Fibroblast of the aortic adventitia (primary cell): ENCODE measurements around the gene DEPP1. TPM values are rescaled to one million over a fixed set of nuclear protein-coding genes. Genes with fewer than 3 reads are reported as not detected.

Source experiments
- DNase-seq: peaks from one replicate; pipeline ENCODE4 v3.0.0-alpha.2; 2010; ENCODE audit warnings: low read depth
- H3K4me3 ChIP-seq: 2 replicates; pipeline ENCODE4 v1.5.1; 2011; ENCODE audit warnings: low read depth, mild to moderate bottlenecking, control low read depth, low read length, moderate library complexity
- CTCF ChIP-seq: IDR thresholded peaks from 2 replicates; pipeline ENCODE4 v1.5.1; 2011; ENCODE audit warnings: mild to moderate bottlenecking, low read length, control low read depth, inconsistent platforms; ENCODE audit not compliant: insufficient read depth
- total RNA-seq: library from RNA; depleted of rRNA; stranded (reverse); fragments of >200 nt; gene quantifications from 2 replicates; pipeline ENCODE4 v1.2.3, GENCODE V29; 2012; ENCODE audit warnings: low replicate concordance

Gene DEPP1
- total RNA-seq, 1 donor, result 17.3 TPM

DNA sequence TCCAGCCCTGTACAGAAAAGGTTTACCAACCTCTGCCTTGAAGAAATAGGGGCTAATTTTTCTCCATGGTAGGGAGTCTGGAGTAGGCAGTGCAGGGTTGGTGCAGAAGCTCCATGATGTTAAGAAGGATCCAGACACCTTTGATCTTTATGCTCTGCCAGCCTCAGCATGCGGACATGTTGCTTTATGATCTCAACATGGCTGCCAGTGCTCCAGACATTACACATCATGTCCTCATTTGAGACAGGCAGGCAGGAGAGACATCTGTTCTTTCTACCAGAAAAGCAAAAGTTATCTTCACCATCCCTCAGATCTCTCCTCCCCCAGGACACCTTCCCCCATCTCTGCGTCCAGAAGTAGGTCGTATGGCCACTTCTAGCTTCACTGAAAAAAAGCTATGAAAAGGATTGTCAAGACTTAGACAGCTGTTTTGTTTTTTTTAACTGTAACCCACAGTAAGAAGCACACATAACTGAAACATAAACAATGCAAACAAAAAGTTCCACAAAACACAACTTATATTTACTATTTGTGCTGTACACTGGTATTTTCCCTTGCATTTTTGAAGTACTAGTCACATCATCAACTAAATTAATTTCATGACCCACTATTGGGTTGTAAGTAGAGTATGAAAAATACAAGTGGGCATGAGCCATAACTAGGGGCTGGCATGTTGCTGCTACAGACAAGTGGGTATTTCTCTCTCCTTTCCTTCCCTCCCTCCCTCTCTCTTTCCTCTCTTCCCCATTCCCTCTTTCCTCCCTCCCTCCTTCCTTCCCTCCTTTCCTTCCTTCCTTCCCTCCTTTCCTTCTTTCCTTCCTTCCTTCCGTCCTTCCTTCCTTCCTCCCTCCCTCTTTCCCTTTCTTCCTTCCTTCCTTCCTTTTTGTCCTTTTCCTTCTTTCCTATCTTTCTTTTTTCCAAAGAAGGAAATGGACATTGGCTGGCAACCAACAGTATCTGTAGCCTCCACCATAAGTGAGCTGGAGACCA, 21.6 kb downstream of the DEPP1 start:
- no peak for TF ChIP-seq CTCF
- no peak overlapping the region for H3K4me3 ChIP-seq
- no peak for DNase-seq

DNA sequence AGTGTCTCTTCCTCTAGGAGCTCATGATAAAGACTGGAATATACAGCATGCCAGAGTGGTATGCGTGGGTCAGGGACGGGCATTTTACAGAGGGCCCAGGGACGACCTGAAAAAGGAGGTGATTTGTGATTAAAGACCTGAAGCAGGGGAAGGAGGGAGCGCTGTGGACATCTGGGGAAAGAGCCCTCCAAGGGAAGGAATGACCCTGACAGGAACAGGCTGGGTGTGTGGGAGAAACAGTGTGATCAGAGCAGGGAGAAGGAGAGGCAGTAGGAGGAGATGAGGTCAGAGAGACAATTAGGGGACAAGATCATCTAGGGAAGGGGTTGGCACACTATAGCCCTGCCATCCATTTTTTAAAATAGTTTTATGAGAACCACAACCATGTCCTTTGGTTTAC, 22.4 kb downstream of the DEPP1 start:
- no peak for TF ChIP-seq CTCF
- H3K4me3 ChIP-seq, result no peak overlapping the region
- DNase-seq, result no peak

DNA sequence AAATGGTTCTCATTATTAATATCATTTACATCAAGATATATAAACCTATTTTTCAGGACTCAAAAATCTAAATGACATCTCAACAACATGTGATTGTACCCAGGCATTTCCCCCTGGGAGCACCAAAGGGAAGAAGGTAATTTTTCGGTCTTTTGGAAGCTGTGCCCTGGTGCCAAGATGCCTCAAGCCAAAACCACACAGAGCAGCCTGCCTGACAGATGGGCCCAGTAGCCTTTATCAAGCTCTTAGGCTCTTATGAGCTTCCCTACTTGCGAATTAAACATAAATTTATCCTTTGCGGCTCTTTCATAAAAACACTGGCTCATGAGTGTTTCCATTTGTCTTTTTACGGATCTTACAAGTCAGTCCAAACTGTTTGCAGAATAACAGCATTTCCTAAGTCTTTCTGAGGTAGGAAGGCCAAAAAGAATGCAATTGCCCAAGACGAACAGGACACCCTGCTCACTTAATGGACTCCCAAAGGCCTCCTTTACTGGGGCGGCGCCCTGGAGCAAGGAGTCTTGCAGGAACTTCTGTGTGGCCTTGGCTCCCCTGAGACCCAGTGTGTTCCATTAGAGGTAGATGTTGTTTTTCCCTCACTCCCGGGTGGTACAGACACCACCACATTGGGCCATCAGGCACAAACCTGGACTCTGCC, 23.1 kb downstream of the DEPP1 start:
- no peak for DNase-seq
- no peak overlapping the region for H3K4me3 ChIP-seq
- TF ChIP-seq CTCF, result no peak

DNA sequence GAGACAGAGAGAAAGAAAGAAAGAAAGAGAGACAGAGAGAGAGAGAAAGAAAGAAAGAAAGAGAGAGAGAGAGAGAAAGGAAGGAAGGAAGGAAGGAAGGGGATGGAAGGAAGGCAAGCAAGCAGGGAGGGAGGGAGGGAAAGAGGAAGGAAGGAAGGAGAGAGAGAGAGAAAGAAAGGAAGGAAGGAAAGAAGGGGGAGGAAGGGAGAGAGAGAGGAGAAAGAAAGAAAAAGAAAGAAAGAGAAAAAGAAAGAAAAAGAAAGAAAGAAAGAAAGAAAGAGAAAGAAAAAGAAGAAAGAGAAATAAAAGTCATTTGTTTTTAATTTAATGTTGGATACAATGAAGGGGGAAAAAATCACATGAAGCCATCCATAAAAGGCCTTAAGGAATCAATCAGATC, 23.6 kb downstream of the DEPP1 start:
- no peak for DNase-seq
- TF ChIP-seq CTCF, result no peak

DNA sequence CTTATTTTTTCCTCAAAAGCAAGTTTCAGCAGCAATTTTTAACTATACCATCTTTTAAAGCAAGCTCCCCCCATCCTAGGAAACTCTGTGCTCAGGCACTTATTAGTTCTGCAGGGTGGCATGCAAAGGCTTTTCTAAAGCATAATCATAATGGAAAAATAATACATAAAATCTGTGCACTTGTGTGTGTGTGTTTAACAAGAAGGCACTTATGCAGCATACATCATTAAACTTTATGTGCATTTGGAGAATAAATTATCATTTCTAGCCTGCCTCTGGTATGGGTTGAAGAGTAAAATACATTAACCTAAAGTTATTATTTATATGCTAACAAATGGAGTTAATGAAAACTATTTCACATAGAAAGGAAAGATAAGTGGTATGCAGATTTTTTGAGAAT, 24.6 kb downstream of the DEPP1 start:
- no peak for DNase-seq
- H3K4me3 ChIP-seq, result no peak overlapping the region
- no peak for TF ChIP-seq CTCF

More for the DNA sequence above, 23.6 kb downstream of the DEPP1 start:
- no peak overlapping the region for H3K4me3 ChIP-seq

- no peak for DNase-seq
- no peak for TF ChIP-seq CTCF
These were observed 25.8 kb downstream of the DEPP1 start for GRCh38 chr10:44952779-44953231.

More at GRCh38 chr10:44952779-44953231, 25.8 kb downstream of the DEPP1 start:
- no peak overlapping the region for H3K4me3 ChIP-seq
